GM21737 (cell line): Measurements from ENCODE around the gene SMPD3.

ENCODE experiments used
- ATAC-seq: cut with Tn5 transposase; IDR thresholded peaks from one replicate; pipeline ENCODE4 v1.9.1; 2021; ENCODE audit warnings: mild to moderate bottlenecking, moderate library complexity; ENCODE audit not compliant: unreplicated experiment

The SMPD3 gene

DNA sequence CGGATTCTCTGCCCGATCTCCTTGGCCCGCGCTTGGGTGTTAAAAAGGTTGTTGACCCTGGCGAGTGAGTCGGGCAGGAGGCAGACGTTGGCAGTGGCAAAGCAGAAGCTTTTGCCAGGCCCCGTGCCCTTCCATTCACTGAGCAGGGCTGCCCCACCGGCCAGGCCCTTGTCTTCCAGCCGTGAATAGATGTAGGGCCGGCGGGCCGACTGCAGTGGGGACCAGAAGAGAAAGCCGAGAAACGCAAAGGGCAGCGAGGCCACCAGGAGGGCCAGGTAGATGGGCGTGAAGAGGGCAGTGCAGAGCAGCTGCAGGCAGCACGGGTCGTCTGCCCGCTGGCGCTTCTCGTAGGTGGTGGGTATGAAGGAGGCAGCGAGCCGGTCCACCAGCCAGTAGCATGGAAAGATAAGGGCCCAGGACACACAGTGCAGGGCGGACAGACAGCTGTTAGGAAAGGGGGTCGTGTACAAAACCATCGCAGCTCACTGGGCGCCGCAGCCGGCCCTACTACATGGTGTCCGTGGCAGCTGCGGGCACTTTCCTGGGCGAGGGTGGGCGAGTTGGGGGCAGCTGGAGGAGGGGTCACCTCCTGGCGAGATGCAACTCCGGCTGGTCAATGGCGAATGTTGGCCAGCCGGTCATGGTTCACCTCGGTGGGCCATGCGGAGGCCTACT lies 76.5 kb downstream of the SMPD3 start:
- no peak for ATAC-seq

DNA sequence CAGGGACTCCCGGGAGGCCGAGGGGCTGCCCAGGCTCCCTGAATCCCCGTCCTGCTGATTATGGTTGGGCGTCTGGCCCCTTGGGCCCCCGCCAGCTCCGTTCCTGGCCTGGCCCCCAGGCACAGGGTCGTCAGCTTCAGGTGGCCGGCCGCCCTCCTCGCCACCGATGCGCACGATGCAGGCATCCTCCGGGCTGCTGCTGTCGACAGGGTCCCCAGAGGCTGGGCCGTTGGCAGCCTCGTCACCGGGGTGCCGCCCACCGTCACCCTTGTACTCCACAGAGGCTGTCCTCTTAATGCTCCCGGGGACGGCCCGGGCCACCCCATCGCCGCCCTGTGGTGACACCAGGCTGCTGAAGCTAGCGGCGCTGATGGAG lies 77.0 kb downstream of the SMPD3 start:
- ATAC-seq = no peak

DNA sequence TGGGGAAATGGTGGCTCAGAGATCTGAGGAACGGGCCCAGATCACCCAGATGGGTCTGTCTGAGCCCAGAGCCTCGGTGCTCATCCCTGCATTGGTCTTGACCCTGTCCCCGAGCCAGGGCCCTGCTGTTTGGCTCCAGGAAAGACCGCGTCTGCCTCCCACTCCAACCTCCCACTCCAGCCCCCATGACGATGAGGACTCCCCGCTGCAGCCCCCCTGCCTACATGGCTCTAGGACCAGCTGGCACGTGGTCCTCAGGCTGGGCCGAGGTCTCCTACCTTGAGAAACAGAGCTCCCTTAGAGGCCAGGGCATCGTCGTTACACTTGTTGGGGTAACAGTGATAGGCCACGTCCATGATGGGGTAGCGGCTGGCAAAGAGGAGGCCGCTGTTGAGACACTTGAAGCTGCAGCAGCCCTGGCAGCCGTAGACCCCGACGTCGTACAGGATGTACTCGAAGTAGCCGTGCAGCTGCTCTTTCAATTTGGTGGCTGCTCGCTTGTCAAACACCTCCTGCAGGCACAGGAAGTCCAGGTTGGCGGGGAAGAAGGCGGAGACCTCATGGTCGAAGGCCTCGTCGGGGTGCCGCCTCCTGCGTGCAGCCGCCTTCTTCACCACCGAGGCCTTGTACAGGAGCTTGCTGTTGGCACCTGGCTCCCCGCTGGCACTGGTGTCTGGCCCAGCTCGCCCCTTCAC lies 77.6 kb downstream of the SMPD3 start:
- no peak for ATAC-seq

DNA sequence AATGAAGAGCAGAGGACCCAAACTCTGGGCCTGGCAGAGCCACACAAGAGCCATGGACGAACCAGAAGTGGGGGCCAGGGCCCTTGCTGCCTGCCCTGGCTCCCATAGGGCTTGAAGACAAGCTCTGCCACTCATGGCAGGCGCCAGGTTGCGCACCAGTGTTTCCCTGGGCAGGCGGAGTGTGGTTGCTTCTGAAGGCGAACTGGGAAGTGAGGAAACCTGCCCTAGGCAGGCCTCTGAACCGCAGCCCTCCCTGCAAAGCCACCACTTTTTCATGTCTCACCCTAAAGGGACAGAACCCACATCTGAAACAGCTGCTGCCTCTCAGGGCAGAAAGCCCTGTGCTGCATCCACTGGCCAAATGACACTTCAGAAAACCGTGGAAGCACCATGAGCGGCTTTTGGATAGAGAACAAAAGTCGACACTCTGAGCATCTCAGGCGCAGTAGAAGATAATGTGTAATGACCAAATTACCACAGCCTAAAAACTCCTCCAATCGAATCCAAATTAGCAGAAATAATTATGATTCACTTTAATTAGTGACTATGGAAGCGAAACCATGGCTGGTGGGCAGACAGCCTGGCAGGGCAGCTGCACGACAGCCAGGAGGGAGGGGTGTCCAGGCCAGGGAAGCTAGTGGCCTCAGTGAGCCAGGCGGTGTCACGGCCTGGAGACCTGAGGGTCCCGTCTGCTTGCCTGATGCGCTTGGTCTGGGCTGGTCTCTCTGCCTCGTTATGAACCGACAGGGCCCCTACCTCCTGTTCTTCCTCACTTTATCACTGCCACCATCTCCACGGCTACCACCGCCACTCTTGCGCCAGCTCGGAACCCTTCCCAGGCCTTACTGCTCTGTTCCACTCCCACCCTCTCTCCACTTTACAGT lies 78.4 kb downstream of the SMPD3 start:
- peak; percentile 57 for ATAC-seq

DNA sequence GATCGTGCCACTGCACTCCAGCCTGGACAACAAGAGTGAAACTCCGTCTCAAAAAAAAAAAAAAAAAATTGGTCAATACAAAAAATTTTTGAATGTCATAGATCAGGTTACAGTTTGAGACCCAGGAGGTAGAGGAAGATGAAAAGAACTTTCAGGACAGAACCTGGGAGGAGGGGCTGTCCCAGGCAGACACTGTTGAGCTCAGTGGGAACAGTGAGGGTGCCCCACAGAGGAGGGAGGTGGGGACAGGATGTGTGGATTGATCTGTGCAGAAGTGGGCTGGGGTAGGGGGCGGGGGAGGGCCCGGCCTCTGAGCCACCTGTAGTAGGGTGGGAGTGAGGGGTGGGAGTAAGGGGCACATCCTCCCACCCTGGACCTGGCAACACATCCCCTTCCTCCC lies 79.1 kb downstream of the SMPD3 start:
- ATAC-seq = no peak

DNA sequence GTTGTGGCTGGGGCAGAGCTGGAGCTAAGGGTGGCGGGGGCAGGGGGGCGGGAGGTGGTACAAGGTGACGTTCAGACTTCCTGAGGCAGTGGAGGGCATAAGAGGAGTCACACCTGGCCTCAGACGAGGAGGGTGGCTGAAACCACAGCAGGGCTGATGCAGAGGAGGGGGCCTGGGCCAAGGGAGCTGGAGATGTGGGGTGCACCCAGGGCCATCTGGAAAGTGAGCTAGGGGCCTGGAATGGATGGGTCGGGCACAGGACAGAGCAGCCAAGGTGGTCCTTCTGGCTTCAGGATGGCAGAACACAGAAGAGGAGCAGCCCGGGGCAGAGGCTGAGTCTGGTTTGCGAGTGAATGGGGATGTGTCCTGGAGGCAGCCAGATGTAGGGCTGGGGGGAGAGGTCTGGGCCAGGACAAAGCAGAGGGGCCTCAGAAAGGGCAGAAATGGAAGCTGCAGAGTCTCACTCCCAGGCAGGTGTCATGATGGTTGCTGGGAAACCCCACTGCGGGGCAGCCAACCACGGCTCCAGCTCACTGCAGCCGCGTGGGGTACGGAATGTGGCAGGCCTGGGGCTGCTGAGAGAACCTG lies 79.9 kb downstream of the SMPD3 start:
- no peak for ATAC-seq

DNA sequence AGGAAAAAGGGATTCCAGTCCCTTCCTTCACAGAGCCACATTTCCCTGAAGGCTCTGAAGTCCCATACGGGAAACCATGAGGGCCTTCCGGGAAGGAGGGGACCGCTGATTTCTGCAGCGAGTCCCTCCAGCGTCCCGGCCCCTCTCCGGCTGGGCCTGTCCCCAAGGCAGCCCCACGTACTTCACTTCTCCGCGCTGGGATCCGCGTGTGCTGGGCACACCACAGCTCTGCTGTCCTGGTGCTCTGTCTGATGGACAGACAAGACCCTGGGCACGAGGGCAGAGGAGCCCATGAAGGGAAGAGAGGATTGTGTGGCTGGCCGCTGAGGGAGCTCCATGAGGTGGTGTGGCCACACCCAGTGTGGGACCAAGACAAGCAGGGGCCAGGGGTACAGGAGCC lies 80.4 kb downstream of the SMPD3 start:
- ATAC-seq = no peak

DNA sequence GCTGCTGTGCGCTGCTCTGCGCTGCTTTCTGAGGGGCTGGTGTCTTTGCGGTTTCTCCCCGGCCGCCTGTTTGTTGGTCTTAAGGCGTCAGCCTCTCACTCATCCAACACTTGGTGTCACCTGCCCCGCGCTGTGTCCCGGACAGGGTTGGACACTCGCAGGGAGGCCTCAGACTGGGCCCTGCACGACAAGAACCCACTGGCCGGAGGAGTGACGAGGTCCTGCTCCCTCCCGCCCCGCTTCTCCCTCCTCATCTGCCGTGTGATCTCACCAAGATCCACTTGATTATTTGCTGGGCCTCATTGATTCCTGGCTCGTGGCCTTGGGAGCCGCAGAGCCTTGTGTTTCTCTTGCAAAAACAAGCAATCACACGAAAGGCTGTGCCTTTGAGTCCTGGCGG lies 80.9 kb downstream of the SMPD3 start:
- ATAC-seq = no peak

DNA sequence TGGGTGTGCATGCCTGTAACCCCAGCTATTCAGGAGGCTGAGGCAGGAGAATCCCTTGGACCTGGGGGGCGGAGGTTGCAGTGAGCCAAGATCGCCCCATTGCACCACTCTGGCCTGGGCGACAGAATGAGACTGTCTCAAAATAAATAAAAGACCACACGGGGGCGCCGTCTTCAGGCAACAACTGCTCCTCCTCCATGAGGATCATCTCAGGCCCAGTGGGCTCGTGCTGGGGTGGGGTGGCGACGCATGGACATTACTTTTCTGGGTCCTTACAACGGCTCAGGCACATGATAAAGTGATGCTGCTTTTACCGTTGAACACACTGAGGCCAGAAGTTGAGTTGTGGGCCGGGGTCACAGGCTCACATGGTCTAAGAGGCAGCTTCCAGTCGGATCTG lies 81.3 kb downstream of the SMPD3 start:
- no peak for ATAC-seq

DNA sequence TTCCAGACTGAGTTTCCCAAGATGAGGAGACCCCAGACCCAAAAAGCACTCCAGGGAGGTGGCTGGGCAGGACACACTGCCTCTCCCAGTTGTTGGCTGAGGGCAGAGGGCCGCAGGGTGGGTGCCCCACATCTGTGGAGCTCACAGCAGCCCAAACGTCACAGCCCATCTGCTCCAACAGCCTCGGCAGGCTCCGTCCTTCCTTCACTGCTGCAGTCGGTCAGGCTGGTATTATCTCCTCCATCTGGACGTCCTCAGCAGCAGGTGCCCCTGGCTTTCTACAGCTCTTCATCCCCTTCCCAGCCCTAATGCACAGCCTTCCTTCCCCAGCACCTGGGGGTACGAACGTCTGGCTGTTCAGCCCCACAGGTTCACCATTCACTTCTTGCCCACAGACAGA lies 82.2 kb downstream of the SMPD3 start:
- ATAC-seq = no peak

DNA sequence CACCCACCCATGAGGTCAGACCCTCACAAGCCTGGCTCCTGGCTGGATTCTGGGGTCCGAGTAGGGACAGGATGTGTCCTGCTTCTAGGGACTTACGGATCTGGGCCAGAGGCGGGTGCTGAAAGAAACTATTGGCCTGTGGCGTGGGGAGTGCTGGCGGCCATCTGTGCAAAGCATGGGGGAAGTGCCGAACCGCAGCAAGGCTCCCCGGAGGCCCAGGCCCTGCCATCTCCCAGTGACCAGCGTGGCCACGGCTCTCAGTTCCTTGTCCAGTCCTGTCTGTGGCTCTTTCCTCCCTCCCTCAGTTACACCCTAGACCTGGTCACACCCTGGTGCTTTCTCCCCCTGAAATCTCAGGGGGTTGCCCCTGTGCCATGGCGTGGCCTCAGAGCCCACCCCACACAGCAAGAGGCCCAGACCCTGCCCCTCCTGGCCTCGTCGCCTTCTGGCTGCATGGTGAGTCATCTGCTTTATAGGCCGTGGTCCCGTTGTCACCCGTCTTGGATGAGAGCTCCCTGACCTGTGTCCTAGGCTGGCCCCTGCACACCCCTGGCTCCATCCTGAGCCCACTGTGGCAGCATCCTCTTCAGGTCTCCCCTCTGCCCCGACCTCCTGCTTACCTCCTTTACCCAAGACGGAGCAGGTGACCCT lies 83.0 kb downstream of the SMPD3 start:
- ATAC-seq = no peak

DNA sequence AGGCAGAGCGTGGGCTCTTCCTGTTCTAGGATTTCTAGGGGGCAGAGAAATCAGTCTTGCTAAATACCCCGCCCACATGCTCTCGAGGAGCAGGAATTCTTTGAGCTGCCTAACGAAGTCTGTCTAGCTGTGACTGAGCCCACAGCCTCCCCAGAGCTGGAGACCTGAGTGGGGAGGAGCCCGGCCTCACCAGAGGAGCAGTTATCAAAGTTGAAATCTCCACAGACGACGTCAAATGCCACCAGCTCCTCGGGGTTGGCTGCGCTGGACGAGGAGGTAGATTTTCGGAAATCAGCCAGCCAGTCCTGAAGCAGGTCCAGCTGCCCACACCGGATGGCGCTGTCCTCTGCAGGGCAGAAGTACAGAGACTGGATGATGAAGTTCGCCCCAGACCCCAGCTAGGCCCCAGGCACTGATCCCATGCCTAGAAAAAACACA lies 83.7 kb downstream of the SMPD3 start:
- ATAC-seq = no peak

DNA sequence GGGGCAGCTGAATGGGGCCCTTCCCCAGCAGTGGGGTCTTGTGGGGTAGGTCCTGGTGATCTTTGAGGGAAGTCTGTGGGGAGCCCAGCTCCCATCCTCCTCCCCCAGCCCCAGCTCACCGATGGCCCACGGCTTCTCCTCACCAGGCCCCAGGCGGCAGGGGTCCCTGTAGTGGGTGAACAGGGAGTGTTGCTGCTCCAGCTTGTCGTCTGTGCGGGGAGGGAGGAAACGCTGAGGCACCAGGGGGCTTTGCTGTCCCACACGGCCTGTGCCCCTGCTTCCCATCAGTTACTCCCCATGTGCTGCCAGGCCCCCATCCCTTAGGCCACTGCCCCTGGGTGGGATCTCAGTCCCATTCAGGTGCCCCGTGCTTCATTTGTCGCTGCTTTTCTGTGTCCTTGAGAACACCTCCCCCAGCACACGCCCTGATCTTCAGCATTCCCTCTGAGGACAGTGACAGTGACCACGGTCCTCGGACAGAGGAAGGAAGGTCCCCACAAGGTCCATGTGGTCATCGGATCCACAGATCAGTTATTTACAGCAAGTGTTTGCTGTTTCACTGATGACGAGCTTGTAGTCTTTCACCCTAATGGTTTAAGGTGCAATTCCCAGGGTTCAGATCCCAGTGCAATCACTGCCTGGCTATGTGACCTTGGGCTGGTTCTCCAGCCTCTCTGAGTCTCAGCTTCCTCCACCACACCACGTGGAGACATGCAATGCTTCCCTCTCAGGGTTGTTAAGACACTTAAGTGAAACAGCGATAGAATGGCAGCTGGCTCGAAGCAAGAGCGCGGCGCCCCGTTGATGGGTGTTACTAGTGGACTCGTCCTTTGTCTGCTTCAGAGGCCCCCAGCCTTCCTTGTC lies 84.4 kb downstream of the SMPD3 start:
- no peak for ATAC-seq

DNA sequence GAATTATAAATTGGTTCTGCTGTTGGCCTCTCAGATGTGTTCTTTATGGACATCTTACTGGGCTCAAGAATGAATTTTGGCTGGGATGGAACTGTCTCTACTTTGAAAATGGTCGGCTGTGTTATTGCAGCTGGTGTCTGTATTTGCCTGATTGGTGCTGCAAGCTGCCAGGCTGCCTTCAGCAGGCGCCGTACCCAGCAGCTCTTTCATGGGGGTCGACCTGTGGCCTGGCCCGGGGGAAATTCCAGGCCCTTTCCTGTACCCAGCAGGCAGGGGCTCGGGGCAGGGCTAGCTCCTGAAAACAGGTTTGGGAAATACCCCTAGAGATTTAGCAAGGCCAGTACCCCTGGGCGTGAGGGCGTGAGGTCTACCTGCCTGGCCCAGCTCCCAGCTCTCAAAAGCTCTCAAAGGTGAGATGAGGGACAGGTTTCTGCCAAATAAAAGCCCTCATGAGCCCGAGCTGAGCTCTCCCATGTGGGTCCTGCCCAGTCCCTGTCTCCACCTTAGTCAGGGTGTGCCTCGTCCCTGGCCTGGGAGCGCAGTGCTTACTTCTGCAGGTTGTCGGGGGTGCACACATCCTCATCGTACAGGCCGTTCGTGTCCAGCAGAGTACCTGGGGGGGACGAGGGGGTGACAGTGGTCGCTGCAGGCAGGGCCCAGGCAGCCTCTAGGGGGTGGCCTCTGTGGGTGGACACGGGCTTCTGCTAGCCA lies 85.2 kb downstream of the SMPD3 start:
- no peak for ATAC-seq

DNA sequence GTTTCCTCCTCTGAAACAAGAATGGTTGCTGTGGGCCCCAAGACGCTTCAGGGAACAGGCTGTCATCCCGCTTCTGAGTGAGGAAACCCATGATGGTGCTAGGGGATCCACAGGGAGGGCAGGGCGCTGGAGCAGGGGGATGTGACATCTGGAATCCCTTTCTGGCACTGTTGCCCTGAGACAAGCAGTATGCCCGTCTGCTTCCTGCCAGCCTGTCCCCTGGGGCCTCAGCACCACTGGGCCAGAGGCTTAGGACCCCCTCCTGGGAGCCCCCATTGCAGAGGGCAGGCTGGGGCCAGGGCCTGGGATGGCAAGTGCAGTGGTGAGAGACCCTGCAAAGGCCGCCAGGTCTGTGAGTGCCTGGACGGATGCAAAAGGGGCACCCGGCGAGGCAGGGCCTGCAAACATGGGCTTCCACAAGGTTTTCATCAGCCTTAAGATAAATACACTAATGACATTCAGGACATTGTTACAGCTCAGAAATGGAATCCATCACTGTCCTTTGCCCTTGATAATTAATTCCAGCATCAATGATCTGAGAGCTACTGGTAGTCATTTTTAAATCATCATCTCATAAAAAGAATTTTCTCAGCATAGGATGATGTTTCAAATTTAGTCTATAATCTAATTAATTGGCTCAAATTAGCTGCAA lies 85.9 kb downstream of the SMPD3 start:
- ATAC-seq = no peak

DNA sequence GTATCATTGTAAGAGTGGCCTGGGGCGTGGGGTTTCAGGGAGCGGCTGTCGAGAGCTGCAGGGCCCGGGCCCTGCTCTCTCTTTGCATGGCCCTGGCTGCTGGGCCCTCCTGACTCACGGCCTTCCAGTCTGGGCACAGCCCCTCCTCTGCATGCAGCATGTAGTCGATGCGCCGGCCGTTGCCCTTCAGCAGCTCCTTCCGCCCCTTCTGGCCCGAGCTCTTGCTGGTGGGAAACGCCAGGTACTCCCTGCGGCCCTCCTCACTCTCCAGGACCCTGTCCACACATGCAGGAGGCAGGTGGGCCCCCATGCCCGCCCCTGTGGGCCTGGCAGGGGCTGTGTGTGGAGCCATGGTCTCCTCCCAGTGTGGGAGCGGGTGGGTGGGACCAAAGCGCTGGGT lies 86.8 kb downstream of the SMPD3 start:
- ATAC-seq = no peak

DNA sequence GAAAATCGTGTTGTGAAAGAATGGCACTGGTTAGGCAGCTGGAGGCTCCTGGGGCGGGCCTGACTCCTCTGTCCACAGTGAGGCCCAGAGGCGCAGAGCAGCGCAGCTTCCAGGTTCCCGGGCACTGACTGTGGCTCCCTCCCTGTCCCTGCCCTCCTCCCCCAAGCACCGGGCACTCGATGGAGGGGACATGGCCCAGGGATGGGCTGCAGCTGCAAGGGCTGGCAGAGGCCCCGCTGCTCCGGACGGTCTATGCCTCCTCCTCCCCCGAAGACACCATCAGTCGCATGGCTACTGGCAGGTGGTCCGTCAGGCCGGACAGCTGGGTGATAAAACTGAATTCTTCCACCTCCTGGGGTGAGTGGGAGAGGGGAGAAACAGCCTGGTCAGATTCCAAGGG lies 87.4 kb downstream of the SMPD3 start:
- no peak for ATAC-seq

DNA sequence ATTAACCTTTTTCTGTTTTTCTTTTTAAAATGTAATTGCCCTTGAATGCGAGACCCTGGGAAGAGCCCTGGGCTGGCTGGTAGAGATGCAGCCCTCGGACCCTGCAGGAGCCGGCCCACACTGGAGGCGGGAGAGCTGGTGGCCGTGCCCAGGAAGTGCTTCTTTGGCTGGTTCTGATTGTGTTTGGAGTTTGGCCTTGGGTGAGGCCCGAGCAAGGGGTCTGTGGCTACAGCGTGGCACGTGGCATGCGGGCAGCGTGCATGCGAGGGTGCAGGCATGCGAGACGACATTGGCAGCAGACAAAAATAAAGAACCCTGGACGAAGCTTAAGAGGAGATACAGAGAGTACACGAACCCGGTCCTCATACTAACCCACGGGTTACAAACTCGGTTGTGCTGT lies 87.8 kb downstream of the SMPD3 start:
- no peak for ATAC-seq
